SK-N-SH (cell line): ENCODE data around the gene CYP26B1. TPM values are rescaled to one million over a fixed set of nuclear protein-coding genes. Genes with fewer than 3 reads are reported as not detected.

Source experiments
- CTCF ChIA-PET: fragments of 300-600, 350-600 bp; formaldehyde crosslinking; extraction: SDS; loops from one replicate; lab custom pipeline; 2021; lab: Yijun Ruan, JAX
- POLR2A ChIA-PET: fragments of 350-600 bp; sonication (Branson Sonifier 250); formaldehyde crosslinking; extraction: SDS; loops from one replicate; lab custom pipeline; 2020; ENCODE audit warnings: antibody characterized with exemption, inconsistent platforms; lab: Yijun Ruan, JAX
- DNase-seq: peaks from one replicate; pipeline ENCODE4 v3.0.0; 2012
- H2AFZ ChIP-seq: fragments of 200-600 bp; sonication (generic); 2 replicates; pipeline ENCODE4 v1.8.1; 2016; ENCODE audit warnings: antibody characterized with exemption, mild to moderate bottlenecking, low read depth
- H3F3A ChIP-seq: fragments of 200-600 bp; sonication (generic); replicated peaks from 2 replicates; pipeline ENCODE3; 2016; ENCODE audit warnings: antibody characterized with exemption, mild to moderate bottlenecking; ENCODE audit not compliant: insufficient read depth
- H3K27ac ChIP-seq, 2 experiments: fragments of 200-500 bp in 1 of 2; fragments of 200-600 bp in 1 of 2; sonication (Bioruptor generic) in 1 of 2; sonication (generic), shearing (Covaris generic) in 1 of 2; 2 replicates each; pipeline versions ENCODE4 v1.5.1 to v1.6.1; 2014 to 2016; ENCODE audit warnings: low read depth in 2 of 2, inconsistent platforms in 1 of 2, low read length in 1 of 2, mild to moderate bottlenecking in 1 of 2, mixed read lengths in 1 of 2
- H3K27me3 ChIP-seq: fragments of 200-600 bp; sonication (generic), shearing (Covaris generic); 2 replicates; pipeline ENCODE4 v1.6.1; 2016; ENCODE audit warnings: mixed run types; ENCODE audit not compliant: insufficient read depth
- H3K36me3 ChIP-seq, 2 experiments: fragments of 200-500 bp in 1 of 2; fragments of 200-600 bp in 1 of 2; sonication (Bioruptor generic) in 1 of 2; sonication (generic) in 1 of 2; replicated peaks in 1 of 2; 2 replicates each; pipeline versions ENCODE3 to v1.5.1; 2014 to 2016; ENCODE audit warnings: low read length in 1 of 2, mild to moderate bottlenecking in 1 of 2; ENCODE audit not compliant: insufficient read depth in 2 of 2, control insufficient read depth in 1 of 2
- H3K4me1 ChIP-seq, 2 experiments: fragments of 200-500 bp in 1 of 2; fragments of 200-600 bp in 1 of 2; sonication (Bioruptor generic) in 1 of 2; sonication (generic), shearing (Covaris generic) in 1 of 2; 2 replicates each; pipeline versions ENCODE4 v1.5.1 to v1.6.1; 2014 to 2016; ENCODE audit warnings: low read depth in 1 of 2, low read length in 1 of 2, mixed run types in 1 of 2; ENCODE audit not compliant: insufficient read depth in 2 of 2, control insufficient read depth in 1 of 2
- H3K4me2 ChIP-seq: fragments of 200-600 bp; sonication (generic), shearing (Covaris generic); 2 replicates; pipeline ENCODE4 v1.6.1; 2017; ENCODE audit warnings: mixed run types
- H3K4me3 ChIP-seq, 2 experiments: fragments of 200-500 bp in 1 of 2; fragments of 200-600 bp in 1 of 2; sonication (Bioruptor generic) in 1 of 2; sonication (generic), shearing (Covaris generic) in 1 of 2; 2 replicates each; pipeline versions ENCODE4 v1.5.1 to v1.8.1; 2014 to 2016; ENCODE audit warnings: low read depth in 2 of 2, inconsistent platforms in 1 of 2, low read length in 1 of 2, mild to moderate bottlenecking in 1 of 2, mixed read lengths in 1 of 2, moderate library complexity in 1 of 2
- H3K79me2 ChIP-seq: fragments of 200-600 bp; sonication (generic); 2 replicates; pipeline ENCODE4 v1.8.1; 2017; ENCODE audit warnings: mild to moderate bottlenecking; ENCODE audit not compliant: insufficient read depth
- H3K9ac ChIP-seq: fragments of 200-600 bp; sonication (generic); 2 replicates; pipeline ENCODE4 v1.6.1; 2017; ENCODE audit warnings: mixed run types
- H3K9me2 ChIP-seq: fragments of 200-600 bp; sonication (generic); 2 replicates; pipeline ENCODE4 v1.6.1; 2017; ENCODE audit warnings: mixed run types
- H3K9me3 ChIP-seq: fragments of 200-600 bp; sonication (generic); 2 replicates; pipeline ENCODE4 v1.6.1; 2017; ENCODE audit warnings: mixed run types, mild to moderate bottlenecking, moderate library complexity
- H4K20me1 ChIP-seq: fragments of 200-600 bp; sonication (generic); 2 replicates; pipeline ENCODE4 v1.6.1; 2017; ENCODE audit warnings: mild to moderate bottlenecking, mixed run types; ENCODE audit not compliant: insufficient read depth
- CHD2 ChIP-seq: fragments of 150-350 bp; IDR thresholded peaks from 2 replicates; pipeline ENCODE4 v1.6.1; 2018; ENCODE audit warnings: low read length; ENCODE audit not compliant: partially characterized antibody
- CTCF ChIP-seq: fragments of 200-600 bp; sonication (generic); IDR thresholded peaks from 2 replicates; pipeline ENCODE4 v1.6.1; 2017; ENCODE audit warnings: antibody characterized with exemption, mild to moderate bottlenecking, moderate library complexity
- EP300 ChIP-seq, 2 experiments: IDR thresholded peaks; 2 replicates each; pipeline versions ENCODE4 v1.4.0 to v1.6.1; 2012; ENCODE audit warnings: borderline replicate concordance in 1 of 2, low read depth in 1 of 2, low read length in 1 of 2
- EZH2phosphoT487 ChIP-seq: fragments of 200-600 bp; sonication (generic); IDR thresholded peaks from 2 replicates; pipeline ENCODE4 v1.6.1; 2017; ENCODE audit warnings: low read depth, mixed run types, mild to moderate bottlenecking, antibody characterized with exemption, moderate library complexity, borderline replicate concordance
- FOXM1 ChIP-seq: IDR thresholded peaks from 2 replicates; pipeline ENCODE4 v1.4.0; 2012; ENCODE audit warnings: low read depth, mild to moderate bottlenecking
- GATA2 ChIP-seq: sonication (generic); formaldehyde crosslinking; IDR thresholded peaks from 2 replicates; pipeline ENCODE4 v1.5.0; 2020; ENCODE audit warnings: mild to moderate bottlenecking, missing genetic modification reagents
- IRF3 ChIP-seq: fragments of 150-350 bp; IDR thresholded peaks from 2 replicates; pipeline ENCODE4 v1.6.1; 2016; ENCODE audit warnings: mild to moderate bottlenecking, low read depth, low read length
- JUND ChIP-seq: IDR thresholded peaks from 2 replicates; pipeline ENCODE4 v1.4.0; 2012
- MEF2A ChIP-seq: IDR thresholded peaks from 2 replicates; pipeline ENCODE4 v1.4.0; 2012; ENCODE audit warnings: low read depth, borderline replicate concordance
- MXI1 ChIP-seq: IDR thresholded peaks from 2 replicates; pipeline ENCODE4 v1.6.1; 2012; ENCODE audit warnings: mild to moderate bottlenecking, low read depth, low read length, improper control_type of control experiment
- NRF1 ChIP-seq: IDR thresholded peaks from 2 replicates; pipeline ENCODE4 v1.6.1; 2012; ENCODE audit warnings: low read depth, mild to moderate bottlenecking, low read length
- PBX3 ChIP-seq: IDR thresholded peaks from 2 replicates; pipeline ENCODE4; 2012
- POLR2AphosphoS5 ChIP-seq: IDR thresholded peaks from 2 replicates; pipeline ENCODE4 v1.6.1; 2012; ENCODE audit warnings: low read depth, low read length
- RAD21 ChIP-seq: IDR thresholded peaks from 2 replicates; pipeline ENCODE4 v1.6.1; 2012; ENCODE audit warnings: mild to moderate bottlenecking, low read length
- RCOR1 ChIP-seq: fragments of 150-350 bp; IDR thresholded peaks from 2 replicates; pipeline ENCODE4 v1.6.1; 2017; ENCODE audit warnings: antibody characterized with exemption, low read length
- SIN3A ChIP-seq: IDR thresholded peaks from 2 replicates; pipeline ENCODE4 v1.6.1; 2012; ENCODE audit warnings: low read depth, mild to moderate bottlenecking, low read length, moderate library complexity, borderline replicate concordance
- TCF12 ChIP-seq: IDR thresholded peaks from 2 replicates; pipeline ENCODE4 v1.4.0; 2012
- USF2 ChIP-seq: fragments of 150-350 bp; IDR thresholded peaks from 2 replicates; pipeline ENCODE4 v1.6.1; 2017; ENCODE audit warnings: antibody characterized with exemption, low read length, low read depth, borderline replicate concordance
- YY1 ChIP-seq: IDR thresholded peaks from 2 replicates; pipeline ENCODE4 v1.4.0; 2012; ENCODE audit warnings: low read depth, mild to moderate bottlenecking
- ZBTB33 ChIP-seq: IDR thresholded peaks from 2 replicates; pipeline ENCODE4 v1.4.0; 2012; ENCODE audit warnings: low read depth, borderline replicate concordance
- WGBS: methylation state at CpG from one replicate; pipeline ENCODE4 v1.1.6; 2017; ENCODE audit warnings: low lambda C conversion rate; 5-methylcytosine and 5-hydroxymethylcytosine counted together
- polyA plus RNA-seq, 3 experiments: library from polyadenylated mRNA; depleted of rRNA; stranded (reverse); fragments of >200 nt; gene quantifications; 2 replicates each; pipeline ENCODE4 v1.2.3, GENCODE V29; 2012

Gene CYP26B1
- polyA plus RNA-seq, 1 of the 3 experiments (the other 2 are of a cell fraction): 0.33 TPM

GRCh38 chr2:72175636-72176035, 28.0 kb upstream of the CYP26B1 start (continued):
- TF ChIP-seq MEF2A (no peak), RCOR1 (no peak), TCF12 (no peak), EP300 (IDR thresholded peaks at IDR 0.05; ENCODE audit: borderline replicate concordance in 1 of 2, low read depth in 1 of 2, low read length in 1 of 2) (no peak)

GRCh38 chr2:72173640-72174321, 26.1 kb upstream of the CYP26B1 start:
- ChIA-PET POLR2A (no interaction called here), CTCF (interaction anchor here (0.8 to 1.5 kb wide), 4 partner anchors 8 to 25 kb away, joined by 3 to 5 read pairs (median 4); no protein-coding TSS in a partner anchor)
- H3K27me3 ChIP-seq: no peaks in the 10 kb centered on the region
- H3K9me2 ChIP-seq: no peaks in the 10 kb centered on the region; the same call in 1 of the 2 replicates
- no peaks in the 10 kb centered on the region for H3F3A ChIP-seq
- H2AFZ ChIP-seq: no peak overlapping the region
- DNase-seq: peak; percentile 48
- no peaks in the 10 kb centered on the region for H3K9me3 ChIP-seq
- no peaks in the 10 kb centered on the region for H4K20me1 ChIP-seq
- no peak overlapping the region for H3K27ac ChIP-seq
- H3K4me1 ChIP-seq: peaks cover 0 to 9% of the 10 kb centered on the region in 2 experiments; a peak in 1 of 4 replicates
- TF ChIP-seq CHD2: peak; percentile 32
- no peak for TF ChIP-seq EP300 (IDR thresholded peaks at IDR 0.05; ENCODE audit: borderline replicate concordance in 1 of 2, low read depth in 1 of 2, low read length in 1 of 2)
- no peak for TF ChIP-seq SIN3A
- TF ChIP-seq JUND: no peak
- no peak for TF ChIP-seq YY1
- TF ChIP-seq ZBTB33: no peak
- TF ChIP-seq USF2: no peak
- no peak for TF ChIP-seq NRF1
- no peak for TF ChIP-seq TCF12
- TF ChIP-seq POLR2AphosphoS5: no peak
- TF ChIP-seq MXI1: no peak
- no peak for TF ChIP-seq RAD21
- TF ChIP-seq GATA2 (CRISPR knock-in tag): peak; percentile 65
- no peak for TF ChIP-seq EZH2phosphoT487
- TF ChIP-seq IRF3: no peak
- TF ChIP-seq FOXM1: no peak
- no peak for TF ChIP-seq PBX3
- no peak for TF ChIP-seq CTCF
- H3K36me3 ChIP-seq: peaks cover 0 to 7% of the 10 kb centered on the region in 2 experiments
- H3K4me3 ChIP-seq: no peak overlapping the region
- 71% methylated on average over 7 of the region's 8 CpGs for WGBS
- no peaks in the 10 kb centered on the region for H3K79me2 ChIP-seq
- H3K4me2 ChIP-seq: no peak overlapping the region
- no peak overlapping the region for H3K9ac ChIP-seq
